Prostate gland (tissue), 2 donors: ENCODE data around the gene F5.

ENCODE experiments used
- POLR2AphosphoS5 ChIP-seq: sonication (generic); formaldehyde crosslinking; IDR thresholded peaks from one replicate; pipeline ENCODE4 v1.6.1; 2017; ENCODE audit warnings: antibody characterized with exemption
- TF ChIP-seq, protein P1 (sequence below), 4 experiments: fragments of 200-600 bp in 2 of 4; fragments of 450-650 bp in 2 of 4; sonication (generic) in 2 of 4; IDR thresholded peaks; 1 replicate in 3 of 4; 2 replicates in 1 of 4; pipeline ENCODE4 v1.5.1; 2016 to 2019; ENCODE audit warnings: antibody characterized with exemption in 4 of 4, mild to moderate bottlenecking in 2 of 4, moderate library complexity in 2 of 4

DNA sequence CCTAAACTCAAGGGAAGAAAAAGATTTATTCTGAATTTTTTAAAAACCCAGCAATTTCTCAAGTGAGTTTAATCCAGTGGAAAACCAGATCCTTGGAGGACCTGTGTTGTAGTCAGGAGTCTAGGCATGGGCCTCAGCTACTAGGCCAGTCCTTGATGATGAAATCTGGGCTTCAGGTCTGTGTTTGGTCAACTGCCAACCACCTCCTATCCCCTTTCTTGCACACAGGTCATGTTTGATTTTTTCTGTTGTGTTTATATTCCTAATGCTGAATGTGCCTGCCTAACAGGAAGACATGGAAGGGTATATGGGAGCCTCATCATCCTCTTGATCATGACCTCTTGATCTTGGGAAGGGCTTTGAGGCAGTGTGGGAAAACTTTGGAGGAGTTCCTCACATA, 62.4 kb downstream of the F5 start:
- TF ChIP-seq, protein P1, sequence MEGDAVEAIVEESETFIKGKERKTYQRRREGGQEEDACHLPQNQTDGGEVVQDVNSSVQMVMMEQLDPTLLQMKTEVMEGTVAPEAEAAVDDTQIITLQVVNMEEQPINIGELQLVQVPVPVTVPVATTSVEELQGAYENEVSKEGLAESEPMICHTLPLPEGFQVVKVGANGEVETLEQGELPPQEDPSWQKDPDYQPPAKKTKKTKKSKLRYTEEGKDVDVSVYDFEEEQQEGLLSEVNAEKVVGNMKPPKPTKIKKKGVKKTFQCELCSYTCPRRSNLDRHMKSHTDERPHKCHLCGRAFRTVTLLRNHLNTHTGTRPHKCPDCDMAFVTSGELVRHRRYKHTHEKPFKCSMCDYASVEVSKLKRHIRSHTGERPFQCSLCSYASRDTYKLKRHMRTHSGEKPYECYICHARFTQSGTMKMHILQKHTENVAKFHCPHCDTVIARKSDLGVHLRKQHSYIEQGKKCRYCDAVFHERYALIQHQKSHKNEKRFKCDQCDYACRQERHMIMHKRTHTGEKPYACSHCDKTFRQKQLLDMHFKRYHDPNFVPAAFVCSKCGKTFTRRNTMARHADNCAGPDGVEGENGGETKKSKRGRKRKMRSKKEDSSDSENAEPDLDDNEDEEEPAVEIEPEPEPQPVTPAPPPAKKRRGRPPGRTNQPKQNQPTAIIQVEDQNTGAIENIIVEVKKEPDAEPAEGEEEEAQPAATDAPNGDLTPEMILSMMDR (IDR thresholded peaks at IDR 0.05): no peak
- TF ChIP-seq POLR2AphosphoS5: no peak
